ENCODE results near the gene CYBRD1.

The CYBRD1 gene, protein sequence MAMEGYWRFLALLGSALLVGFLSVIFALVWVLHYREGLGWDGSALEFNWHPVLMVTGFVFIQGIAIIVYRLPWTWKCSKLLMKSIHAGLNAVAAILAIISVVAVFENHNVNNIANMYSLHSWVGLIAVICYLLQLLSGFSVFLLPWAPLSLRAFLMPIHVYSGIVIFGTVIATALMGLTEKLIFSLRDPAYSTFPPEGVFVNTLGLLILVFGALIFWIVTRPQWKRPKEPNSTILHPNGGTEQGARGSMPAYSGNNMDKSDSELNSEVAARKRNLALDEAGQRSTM

DNA sequence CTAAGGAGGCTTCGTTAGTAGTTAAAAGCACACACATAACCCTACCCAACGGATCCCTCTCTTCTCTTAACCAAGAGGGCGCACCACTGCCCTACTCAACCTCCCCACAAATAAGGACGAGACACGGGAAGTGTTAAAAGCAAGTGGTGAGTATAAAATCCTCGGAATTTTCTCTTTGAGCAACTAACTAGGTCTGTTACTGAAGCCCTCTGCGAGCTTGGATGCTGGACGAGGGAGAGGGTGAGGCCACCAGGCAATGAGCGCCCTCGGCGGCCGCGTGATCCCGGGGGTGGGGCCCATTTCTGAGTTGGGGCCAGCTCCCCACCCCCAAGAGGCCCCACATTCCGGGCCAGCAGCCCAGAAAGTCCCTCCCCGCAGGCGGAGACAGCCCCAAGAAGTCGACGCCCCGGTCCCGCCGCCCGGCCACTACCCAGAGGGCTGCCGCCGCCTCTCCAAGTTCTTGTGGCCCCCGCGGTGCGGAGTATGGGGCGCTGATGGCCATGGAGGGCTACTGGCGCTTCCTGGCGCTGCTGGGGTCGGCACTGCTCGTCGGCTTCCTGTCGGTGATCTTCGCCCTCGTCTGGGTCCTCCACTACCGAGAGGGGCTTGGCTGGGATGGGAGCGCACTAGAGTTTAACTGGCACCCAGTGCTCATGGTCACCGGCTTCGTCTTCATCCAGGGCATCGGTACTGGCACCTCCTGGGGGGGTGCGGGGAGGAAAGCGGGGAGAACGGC is at the start of gene CYBRD1:
Gene CYBRD1, plus strand, starts transcription at position 423 of the 736 bp plus-strand sequence. Its CDS starts 72 bp downstream, at position 495.
- no peaks in the 10 kb centered on the region for H3K36me3 ChIP-seq (ENCODE audit: insufficient read depth, low read length)
- H3K9me3 ChIP-seq (ENCODE audit: control insufficient read depth, insufficient read depth, low read length): no peaks in the 10 kb centered on the region
- peak within 1 kb of the TSS; percentile 85 for H3K9ac ChIP-seq (ENCODE audit: low read depth, low read length)
- H3K4me1 ChIP-seq (ENCODE audit: insufficient read depth, low read length): peaks cover 10% of the 10 kb centered on the region

DNA sequence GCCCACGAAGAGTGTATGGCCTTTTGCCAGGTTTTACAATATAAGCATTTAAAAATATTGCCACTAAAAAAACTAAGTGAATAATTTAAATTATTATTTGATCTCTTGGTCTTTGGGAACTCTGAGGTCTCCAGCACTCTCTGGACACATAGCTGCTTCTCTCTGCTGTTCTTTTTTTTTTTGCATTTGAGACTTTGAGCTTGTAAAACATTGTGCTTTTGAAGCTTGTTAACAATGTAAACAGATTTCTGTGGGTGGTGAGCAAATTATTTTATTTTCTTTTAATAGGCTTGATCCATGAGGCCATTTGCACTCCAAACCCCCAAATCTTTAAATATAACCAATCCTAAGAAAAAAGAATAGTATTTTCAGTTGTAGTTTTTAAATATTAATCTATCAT is 46.3 kb upstream of the CYBRD1 start:
- Histone ChIP-seq H3K36me3 (ENCODE audit: insufficient read depth, low read length) (peaks cover 2% of the 10 kb centered on the region; the same call in 1 of the 2 replicates), H3K9me3 (ENCODE audit: control insufficient read depth, insufficient read depth, low read length) (no peaks in the 10 kb centered on the region), H3K4me1 (ENCODE audit: insufficient read depth, low read length) (peaks cover 3% of the 10 kb centered on the region; the same call in 1 of the 2 replicates), H3K9ac (ENCODE audit: low read depth, low read length) (no peak overlapping the region)

DNA sequence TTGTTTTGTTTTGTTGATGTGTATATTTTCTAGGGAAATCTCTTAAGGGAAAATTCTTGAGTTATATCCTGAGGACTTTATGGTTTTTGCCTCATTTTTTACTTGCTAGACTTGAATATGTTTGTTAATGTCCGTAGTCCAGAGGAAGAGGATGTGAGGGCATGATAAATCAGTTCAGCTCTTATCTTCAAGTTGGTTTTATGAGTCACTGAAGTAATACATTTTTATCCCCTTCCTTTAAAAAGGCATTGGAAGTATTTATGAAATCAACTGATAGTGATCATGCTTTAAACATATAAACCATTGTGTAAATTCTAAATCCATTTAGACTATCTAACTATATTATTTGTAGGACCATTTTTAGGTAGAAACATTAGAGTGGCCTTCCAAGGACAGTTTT is 43.9 kb upstream of the CYBRD1 start:
- Histone ChIP-seq H3K4me1 (ENCODE audit: insufficient read depth, low read length) (peaks cover 26% of the 10 kb centered on the region), H3K36me3 (ENCODE audit: insufficient read depth, low read length) (no peaks in the 10 kb centered on the region; the same call in none of the 2 replicates), H3K9ac (ENCODE audit: low read depth, low read length) (no peak overlapping the region), H3K9me3 (ENCODE audit: control insufficient read depth, insufficient read depth, low read length) (no peaks in the 10 kb centered on the region)

DNA sequence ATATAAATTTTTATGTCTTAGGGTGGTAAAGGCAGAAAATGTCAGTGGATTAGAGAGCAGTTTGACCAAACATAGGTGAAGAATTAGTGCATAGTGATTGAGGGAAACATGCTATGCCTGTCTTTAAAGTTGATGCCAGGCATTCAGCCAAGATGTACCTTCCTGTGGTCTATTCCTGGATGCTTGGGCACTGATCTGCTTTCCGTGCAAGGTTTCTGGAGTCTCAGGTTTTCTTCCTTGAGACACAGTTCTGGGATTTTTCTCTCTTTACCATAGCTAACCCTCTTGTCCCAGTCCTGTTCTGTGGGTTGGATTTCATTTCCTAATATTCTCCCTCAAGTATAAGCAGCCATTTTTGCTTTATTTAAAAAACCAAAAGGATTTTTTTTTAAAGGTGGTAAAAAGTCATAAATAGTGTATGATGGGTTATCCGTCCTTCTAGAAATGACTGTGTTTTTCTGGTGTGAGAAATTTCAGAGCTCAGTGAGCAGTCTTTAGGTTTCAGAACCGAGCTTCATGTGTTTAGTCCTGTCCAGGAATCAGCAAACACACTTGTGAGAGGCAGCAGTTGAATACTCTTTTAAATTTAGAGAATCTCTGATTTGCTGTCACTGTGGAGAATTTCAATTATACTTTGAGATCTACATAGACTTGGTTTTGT is 43.0 kb upstream of the CYBRD1 start:
- Histone ChIP-seq H3K9me3 (ENCODE audit: control insufficient read depth, insufficient read depth, low read length) (no peaks in the 10 kb centered on the region), H3K36me3 (ENCODE audit: insufficient read depth, low read length) (no peaks in the 10 kb centered on the region; the same call in none of the 2 replicates), H3K4me1 (ENCODE audit: insufficient read depth, low read length) (peaks cover 26% of the 10 kb centered on the region), H3K9ac (ENCODE audit: low read depth, low read length) (no peak overlapping the region)

DNA sequence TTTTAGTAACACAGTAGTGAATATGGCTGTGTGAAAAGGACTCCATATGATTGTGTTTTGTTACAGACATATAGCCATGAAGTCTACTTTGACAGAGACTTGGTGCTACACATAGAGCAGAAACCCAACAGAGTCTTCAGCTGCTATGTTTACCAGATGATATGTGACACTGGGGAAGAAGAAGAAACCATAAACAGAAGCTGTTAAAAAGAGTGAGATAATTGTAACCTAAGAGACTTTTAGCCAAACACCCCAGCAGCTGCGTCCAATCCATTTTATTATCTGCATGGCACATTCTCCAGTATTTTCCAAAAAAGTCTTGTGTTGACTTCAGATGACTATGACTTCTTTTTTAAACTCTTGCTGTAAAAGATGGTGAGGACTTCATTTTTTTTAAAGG is 41.4 kb upstream of the CYBRD1 start:
- H3K4me1 ChIP-seq (ENCODE audit: insufficient read depth, low read length): peaks cover 26% of the 10 kb centered on the region
- no peaks in the 10 kb centered on the region; the same call in 1 of the 2 replicates for H3K36me3 ChIP-seq (ENCODE audit: insufficient read depth, low read length)
- no peaks in the 10 kb centered on the region for H3K9me3 ChIP-seq (ENCODE audit: control insufficient read depth, insufficient read depth, low read length)
- no peak overlapping the region for H3K9ac ChIP-seq (ENCODE audit: low read depth, low read length)

DNA sequence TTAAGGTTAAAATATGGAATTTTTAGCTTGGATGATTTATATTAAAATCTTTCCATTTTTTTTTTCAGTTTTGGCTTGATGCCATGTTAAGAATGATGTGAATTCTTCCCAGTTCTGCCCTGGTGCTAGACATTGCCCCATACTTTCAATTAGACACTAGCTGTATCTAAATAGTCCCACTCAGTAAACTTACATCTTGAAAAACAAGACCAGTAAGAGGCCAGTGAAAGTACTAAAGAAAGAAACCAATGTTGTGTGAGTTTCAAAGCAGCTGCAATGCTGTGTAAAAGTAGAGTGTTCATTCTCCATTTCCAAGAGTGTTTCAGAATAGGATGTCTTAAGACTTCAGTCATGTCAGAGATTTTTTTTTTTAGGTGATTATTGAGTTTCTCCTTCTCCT is 40.0 kb upstream of the CYBRD1 start:
- Histone ChIP-seq H3K9ac (ENCODE audit: low read depth, low read length) (no peak overlapping the region), H3K4me1 (ENCODE audit: insufficient read depth, low read length) (peaks cover 26% of the 10 kb centered on the region), H3K36me3 (ENCODE audit: insufficient read depth, low read length) (no peaks in the 10 kb centered on the region; the same call in 1 of the 2 replicates)

DNA sequence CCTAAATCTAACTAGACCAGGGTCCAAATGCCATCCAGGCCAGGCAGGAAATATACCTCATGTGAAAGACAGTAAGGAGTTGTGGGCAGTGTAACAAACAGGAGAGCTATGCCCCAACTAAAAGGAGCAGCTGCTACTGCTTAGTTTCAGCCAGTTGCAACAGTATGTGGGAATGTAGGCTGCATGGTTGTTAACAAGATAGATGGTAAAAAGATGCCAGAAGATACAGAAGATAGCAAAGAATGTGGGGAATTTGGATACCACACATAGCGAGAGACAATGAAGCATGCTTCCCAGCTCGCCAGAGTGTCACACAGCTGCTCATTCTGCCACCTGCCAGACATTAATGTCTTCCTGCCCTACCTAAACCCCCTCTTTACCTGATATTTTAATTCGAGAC is 39.4 kb upstream of the CYBRD1 start:
- peaks cover 26% of the 10 kb centered on the region for H3K4me1 ChIP-seq (ENCODE audit: insufficient read depth, low read length)
- H3K9me3 ChIP-seq (ENCODE audit: control insufficient read depth, insufficient read depth, low read length): no peaks in the 10 kb centered on the region
- no peak overlapping the region for H3K9ac ChIP-seq (ENCODE audit: low read depth, low read length)
- H3K36me3 ChIP-seq (ENCODE audit: insufficient read depth, low read length): no peaks in the 10 kb centered on the region; the same call in 1 of the 2 replicates

More for the DNA sequence above, 40.0 kb upstream of the CYBRD1 start:
- H3K9me3 ChIP-seq (ENCODE audit: control insufficient read depth, insufficient read depth, low read length): no peaks in the 10 kb centered on the region

DNA sequence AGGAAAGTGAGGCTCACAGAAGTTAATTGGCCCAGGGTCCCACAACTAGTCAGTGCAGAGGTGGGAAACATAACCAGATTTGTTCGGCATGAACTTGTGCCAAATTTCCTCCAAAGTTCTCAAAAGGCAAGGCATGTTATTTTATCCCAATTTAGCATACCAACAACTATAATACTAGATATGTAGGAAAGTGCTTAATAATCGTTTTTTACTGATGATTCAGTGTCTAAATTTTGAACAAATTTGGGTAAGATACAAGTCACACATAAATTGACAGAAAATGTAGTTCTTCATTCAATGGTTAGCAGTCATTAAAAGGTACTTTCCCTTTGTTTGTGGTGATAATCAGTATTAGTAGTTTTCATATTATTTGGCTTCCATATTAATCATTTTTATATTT is 38.5 kb upstream of the CYBRD1 start:
- Histone ChIP-seq H3K9me3 (ENCODE audit: control insufficient read depth, insufficient read depth, low read length) (no peaks in the 10 kb centered on the region), H3K9ac (ENCODE audit: low read depth, low read length) (no peak overlapping the region), H3K4me1 (ENCODE audit: insufficient read depth, low read length) (peaks cover 26% of the 10 kb centered on the region), H3K36me3 (ENCODE audit: insufficient read depth, low read length) (no peaks in the 10 kb centered on the region; the same call in 1 of the 2 replicates)

DNA sequence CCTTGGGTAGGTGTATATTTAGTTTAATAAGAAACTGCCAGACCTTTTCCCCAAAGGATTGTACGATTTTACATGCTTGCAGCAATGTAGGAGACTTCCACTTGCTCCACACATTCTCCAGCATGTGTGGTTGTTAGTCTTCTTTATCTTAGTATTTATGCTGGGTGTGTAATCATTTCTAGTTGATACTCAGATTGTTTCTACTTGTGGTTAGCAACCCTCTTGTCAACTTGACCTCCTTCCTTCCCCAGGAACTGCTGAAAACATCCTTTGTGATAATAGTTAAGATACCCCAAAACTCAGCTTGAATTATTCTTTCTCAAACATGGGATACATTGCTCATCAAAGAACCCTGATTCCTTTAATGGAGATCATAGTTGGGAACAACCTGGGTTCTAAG is 37.2 kb upstream of the CYBRD1 start:
- Histone ChIP-seq H3K9ac (ENCODE audit: low read depth, low read length) (no peak overlapping the region), H3K4me1 (ENCODE audit: insufficient read depth, low read length) (peaks cover 26% of the 10 kb centered on the region), H3K36me3 (ENCODE audit: insufficient read depth, low read length) (no peaks in the 10 kb centered on the region; the same call in 1 of the 2 replicates), H3K9me3 (ENCODE audit: control insufficient read depth, insufficient read depth, low read length) (no peaks in the 10 kb centered on the region)

DNA sequence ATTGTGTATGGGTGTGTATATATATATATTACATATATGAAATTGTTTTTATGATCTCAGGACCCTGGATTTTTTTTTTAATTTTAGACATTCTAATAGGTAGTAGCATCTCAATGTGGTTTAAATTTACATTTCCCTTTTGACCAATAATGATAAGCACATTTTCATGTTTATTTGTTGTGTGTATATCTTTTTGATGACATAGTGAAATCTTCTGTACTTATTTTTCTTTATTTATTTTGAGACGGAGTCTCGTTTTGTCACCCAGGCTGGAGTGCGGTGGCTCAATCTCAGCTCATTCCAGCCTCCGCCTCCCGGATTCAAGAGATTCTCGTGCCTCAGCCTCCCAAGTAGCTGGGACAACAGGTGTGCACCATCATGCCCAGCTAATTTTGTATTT is 35.1 kb upstream of the CYBRD1 start:
- Histone ChIP-seq H3K9ac (ENCODE audit: low read depth, low read length) (no peak overlapping the region), H3K9me3 (ENCODE audit: control insufficient read depth, insufficient read depth, low read length) (no peaks in the 10 kb centered on the region), H3K36me3 (ENCODE audit: insufficient read depth, low read length) (no peaks in the 10 kb centered on the region), H3K4me1 (ENCODE audit: insufficient read depth, low read length) (peaks cover 14% of the 10 kb centered on the region)

DNA sequence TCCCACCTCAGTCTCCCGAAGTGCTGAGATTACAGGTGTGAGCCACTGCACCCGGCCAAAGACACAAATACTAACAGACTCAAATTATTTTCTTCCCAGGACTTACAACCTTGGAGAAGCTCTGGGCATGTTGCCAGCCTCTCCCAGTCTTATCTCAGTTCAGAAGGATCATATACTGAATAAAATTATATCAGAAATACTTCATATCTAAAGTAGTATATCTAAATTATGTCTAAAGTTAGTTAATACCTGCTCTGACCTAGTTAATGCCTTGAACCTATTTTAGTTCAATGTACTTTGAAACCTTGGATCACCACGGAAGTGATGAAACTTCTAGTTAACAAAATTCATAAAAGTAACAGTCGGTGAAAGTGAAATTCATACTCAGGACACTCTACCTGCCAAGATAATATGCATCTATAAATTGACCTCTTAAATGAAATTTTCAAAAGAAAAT is 34.4 kb upstream of the CYBRD1 start:
- Histone ChIP-seq H3K9me3 (ENCODE audit: control insufficient read depth, insufficient read depth, low read length) (no peaks in the 10 kb centered on the region), H3K36me3 (ENCODE audit: insufficient read depth, low read length) (no peaks in the 10 kb centered on the region), H3K9ac (ENCODE audit: low read depth, low read length) (no peak overlapping the region), H3K4me1 (ENCODE audit: insufficient read depth, low read length) (peaks cover 8% of the 10 kb centered on the region; the same call in 1 of the 2 replicates)

DNA sequence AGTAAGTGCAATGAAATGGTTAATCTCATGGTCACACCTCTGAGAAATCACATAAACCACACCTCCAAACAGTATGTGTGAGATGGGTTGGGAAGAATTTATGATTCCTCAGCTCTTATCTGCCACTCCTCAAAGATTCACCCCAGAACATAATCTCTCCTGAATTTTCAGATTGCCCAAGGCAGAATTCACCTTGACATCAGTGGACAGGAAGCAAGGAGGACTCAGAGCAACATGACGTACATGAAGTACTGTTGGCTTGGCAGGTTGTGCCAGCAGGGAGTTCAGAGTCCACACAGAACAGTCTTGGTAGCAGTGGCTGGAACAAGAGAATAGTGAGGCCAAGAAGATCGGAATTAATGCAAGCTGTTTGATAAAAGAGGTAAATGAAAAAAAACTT is 31.7 kb upstream of the CYBRD1 start:
- Histone ChIP-seq H3K4me1 (ENCODE audit: insufficient read depth, low read length) (0 out of 2 replicates have a peak, but pooled peaks cover 3% of the 10 kb centered on the region), H3K9me3 (ENCODE audit: control insufficient read depth, insufficient read depth, low read length) (no peaks in the 10 kb centered on the region), H3K9ac (ENCODE audit: low read depth, low read length) (no peak overlapping the region), H3K36me3 (ENCODE audit: insufficient read depth, low read length) (no peaks in the 10 kb centered on the region; the same call in 1 of the 2 replicates)

DNA sequence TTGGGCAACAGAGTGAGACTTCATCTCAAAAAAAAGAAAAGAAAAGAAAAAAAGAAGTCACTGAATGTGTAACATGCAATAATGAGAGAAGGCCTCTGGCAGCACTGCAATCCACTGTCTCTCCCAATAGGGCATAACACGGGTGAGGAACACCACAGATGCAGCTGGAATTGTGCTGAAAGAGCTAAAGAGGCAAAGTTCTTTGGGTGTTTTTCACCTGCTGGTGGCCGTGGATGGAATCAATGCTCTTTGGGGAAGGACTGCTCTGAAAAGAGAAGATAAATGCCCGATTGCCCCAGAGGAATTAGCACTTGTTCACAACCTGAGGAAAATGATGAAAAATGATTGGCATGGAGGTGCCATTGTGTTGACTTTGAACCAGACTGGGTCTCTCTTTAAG is 31.0 kb upstream of the CYBRD1 start:
- no peaks in the 10 kb centered on the region for H3K9me3 ChIP-seq (ENCODE audit: control insufficient read depth, insufficient read depth, low read length)
- no peaks in the 10 kb centered on the region; the same call in 1 of the 2 replicates for H3K36me3 ChIP-seq (ENCODE audit: insufficient read depth, low read length)
- H3K4me1 ChIP-seq (ENCODE audit: insufficient read depth, low read length): 0 out of 2 replicates have a peak, but pooled peaks cover 3% of the 10 kb centered on the region
- no peak overlapping the region for H3K9ac ChIP-seq (ENCODE audit: low read depth, low read length)

DNA sequence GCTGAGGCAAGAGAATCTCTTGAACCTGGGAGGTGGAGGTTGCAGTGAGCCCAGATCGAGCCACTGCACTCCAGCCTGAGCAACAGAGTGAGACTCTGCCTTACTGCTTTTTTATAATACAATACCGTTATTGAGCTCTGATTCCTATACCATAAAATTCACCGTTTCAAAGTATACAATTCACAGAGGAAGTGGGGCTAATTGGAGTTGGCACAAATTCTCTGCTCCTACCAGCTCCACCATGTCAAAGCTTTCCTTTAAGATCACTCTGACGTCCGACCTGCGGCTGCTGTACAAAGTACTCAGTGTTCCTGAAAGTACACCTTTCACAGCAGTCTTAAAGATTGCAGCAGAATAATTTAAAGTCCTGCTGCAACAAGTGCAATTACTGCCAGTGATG is 29.6 kb upstream of the CYBRD1 start:
- H3K9ac ChIP-seq (ENCODE audit: low read depth, low read length): no peak overlapping the region
- no peaks in the 10 kb centered on the region for H3K9me3 ChIP-seq (ENCODE audit: control insufficient read depth, insufficient read depth, low read length)
- H3K4me1 ChIP-seq (ENCODE audit: insufficient read depth, low read length): 0 out of 2 replicates have a peak, but pooled peaks cover 3% of the 10 kb centered on the region
- no peaks in the 10 kb centered on the region; the same call in 1 of the 2 replicates for H3K36me3 ChIP-seq (ENCODE audit: insufficient read depth, low read length)

Data from ES-I3 (cell line).